Measurements from ENCODE around the gene ZNF235. TPM values are rescaled to one million over a fixed set of nuclear protein-coding genes. Genes with fewer than 3 reads are reported as not detected.
"Not testable (repeated sequence)": the region's sequence is repeated elsewhere in the genome, so short reads cannot be mapped to it uniquely, and the experiment has no call there.

Gene ZNF235
- total RNA-seq, 1 donor from 2014 or later = 4.7 TPM

DNA sequence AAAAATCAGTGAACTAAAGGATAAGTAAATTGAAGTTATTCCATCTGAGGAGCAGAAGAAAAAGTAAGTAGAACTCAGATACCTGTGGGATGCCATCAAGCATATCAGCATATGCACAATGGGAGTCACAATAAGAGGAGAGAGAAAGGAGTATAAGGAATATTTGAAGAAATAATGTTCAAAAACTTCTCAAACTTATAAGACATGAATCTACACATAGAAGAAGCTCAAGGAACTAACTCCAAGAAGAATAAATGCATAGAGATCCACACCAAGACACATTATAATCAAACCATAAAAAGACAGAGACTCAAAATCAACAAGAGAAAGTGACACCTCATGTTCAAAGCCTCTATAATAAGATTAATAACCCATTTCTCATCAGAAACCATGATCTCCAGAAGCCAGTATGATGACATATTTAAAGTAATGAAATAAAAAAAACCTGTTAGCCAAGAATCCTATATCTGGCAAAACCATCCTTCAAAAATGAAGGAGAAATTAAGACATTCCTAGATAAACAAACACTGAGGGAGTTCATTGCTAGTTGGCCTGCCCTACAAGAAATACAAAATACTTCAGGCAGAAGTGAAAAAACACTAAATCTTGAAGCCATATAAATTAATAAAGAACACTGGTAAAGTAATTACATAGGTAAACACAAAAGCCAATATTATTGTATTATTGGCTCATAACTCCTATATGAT is 49.0 kb downstream of the ZNF235 start:
- TF ChIP-seq, protein P1, sequence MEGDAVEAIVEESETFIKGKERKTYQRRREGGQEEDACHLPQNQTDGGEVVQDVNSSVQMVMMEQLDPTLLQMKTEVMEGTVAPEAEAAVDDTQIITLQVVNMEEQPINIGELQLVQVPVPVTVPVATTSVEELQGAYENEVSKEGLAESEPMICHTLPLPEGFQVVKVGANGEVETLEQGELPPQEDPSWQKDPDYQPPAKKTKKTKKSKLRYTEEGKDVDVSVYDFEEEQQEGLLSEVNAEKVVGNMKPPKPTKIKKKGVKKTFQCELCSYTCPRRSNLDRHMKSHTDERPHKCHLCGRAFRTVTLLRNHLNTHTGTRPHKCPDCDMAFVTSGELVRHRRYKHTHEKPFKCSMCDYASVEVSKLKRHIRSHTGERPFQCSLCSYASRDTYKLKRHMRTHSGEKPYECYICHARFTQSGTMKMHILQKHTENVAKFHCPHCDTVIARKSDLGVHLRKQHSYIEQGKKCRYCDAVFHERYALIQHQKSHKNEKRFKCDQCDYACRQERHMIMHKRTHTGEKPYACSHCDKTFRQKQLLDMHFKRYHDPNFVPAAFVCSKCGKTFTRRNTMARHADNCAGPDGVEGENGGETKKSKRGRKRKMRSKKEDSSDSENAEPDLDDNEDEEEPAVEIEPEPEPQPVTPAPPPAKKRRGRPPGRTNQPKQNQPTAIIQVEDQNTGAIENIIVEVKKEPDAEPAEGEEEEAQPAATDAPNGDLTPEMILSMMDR (IDR thresholded peaks at IDR 0.05; ENCODE audit: insufficient read depth, low read length, severe bottlenecking) = no peak
- FAIRE-seq = no peak
- no peaks in the 10 kb centered on the region for H3K36me3 ChIP-seq (ENCODE audit: control insufficient read depth, insufficient read depth, low read length)
- H3K27me3 ChIP-seq (ENCODE audit: control insufficient read depth, insufficient read depth, low read length) = no peaks in the 10 kb centered on the region
- DNase-seq (ENCODE audit: low read depth) = no peak
- no peak overlapping the region for H3K4me3 ChIP-seq (ENCODE audit: low read depth, low read length)

DNA sequence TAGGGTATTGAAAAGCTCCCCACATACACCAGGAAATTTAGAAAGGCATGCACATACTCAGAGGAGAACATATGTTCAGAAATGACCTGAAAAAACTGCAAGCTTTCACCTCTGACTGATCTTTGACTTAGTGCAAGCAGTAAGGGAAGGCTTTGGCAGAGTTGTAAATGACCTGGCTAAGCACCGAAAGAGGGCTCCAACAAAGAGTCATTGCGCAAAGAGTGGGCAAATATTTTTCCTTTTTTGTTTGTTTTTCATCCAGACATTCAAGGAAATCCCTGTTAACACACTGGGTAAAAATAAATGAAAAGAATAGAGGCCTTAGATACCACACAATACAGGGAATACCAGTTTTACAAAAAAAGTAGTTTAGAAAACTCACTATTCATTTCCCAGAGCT is 50.3 kb downstream of the ZNF235 start:
- H3K36me3 ChIP-seq (ENCODE audit: control insufficient read depth, insufficient read depth, low read length) = no peaks in the 10 kb centered on the region
- DNase-seq (ENCODE audit: low read depth) (no peak), FAIRE-seq (no peak)
- TF ChIP-seq, protein P1 (IDR thresholded peaks at IDR 0.05; ENCODE audit: insufficient read depth, low read length, severe bottlenecking) = no peak
- H3K27me3 ChIP-seq (ENCODE audit: control insufficient read depth, insufficient read depth, low read length) = no peaks in the 10 kb centered on the region
- H3K4me3 ChIP-seq (ENCODE audit: low read depth, low read length) = no peak overlapping the region

DNA sequence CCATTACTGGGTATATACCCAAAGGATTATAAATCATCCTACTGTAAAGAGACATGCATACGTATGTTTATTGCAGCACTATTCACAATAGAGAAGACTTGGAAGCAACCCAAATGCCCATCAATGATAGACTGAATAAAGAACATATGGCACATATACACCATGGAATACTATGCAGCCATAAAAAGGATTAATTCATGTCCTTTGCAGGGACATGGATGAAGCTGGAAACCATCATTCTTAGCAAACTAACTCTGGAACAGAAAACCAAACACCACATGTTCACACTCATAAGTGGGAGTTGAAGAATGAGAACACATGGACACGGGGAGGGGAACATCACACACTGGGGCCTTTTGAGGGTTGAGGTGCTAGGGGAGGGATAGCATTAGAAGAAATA is 51.4 kb downstream of the ZNF235 start:
- not testable (repeated sequence) for H3K4me3 ChIP-seq (ENCODE audit: low read depth, low read length); DNase-seq (ENCODE audit: low read depth); FAIRE-seq; H3K36me3 ChIP-seq (ENCODE audit: control insufficient read depth, insufficient read depth, low read length); H3K27me3 ChIP-seq (ENCODE audit: control insufficient read depth, insufficient read depth, low read length)

DNA sequence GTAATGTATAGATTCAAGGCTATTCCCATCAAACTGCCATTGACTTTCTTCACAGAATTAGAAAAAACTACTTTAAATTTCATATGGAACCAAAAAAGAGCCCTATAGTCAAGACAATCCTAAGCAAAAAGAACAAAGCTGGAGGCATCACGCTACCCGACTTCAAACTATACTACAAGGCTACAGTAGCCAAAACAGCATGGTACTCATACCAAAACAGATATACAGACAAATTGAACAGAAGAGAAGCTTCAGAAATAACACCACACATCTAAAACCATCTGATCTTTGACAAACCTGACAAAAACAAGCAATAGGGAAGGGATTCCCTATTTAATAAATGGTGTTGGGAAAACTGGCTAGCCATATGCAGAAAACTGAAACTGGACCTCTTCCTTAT is 52.5 kb downstream of the ZNF235 start:
- not testable (repeated sequence) for FAIRE-seq; H3K36me3 ChIP-seq (ENCODE audit: control insufficient read depth, insufficient read depth, low read length); H3K27me3 ChIP-seq (ENCODE audit: control insufficient read depth, insufficient read depth, low read length); H3K4me3 ChIP-seq (ENCODE audit: low read depth, low read length); DNase-seq (ENCODE audit: low read depth)

DNA sequence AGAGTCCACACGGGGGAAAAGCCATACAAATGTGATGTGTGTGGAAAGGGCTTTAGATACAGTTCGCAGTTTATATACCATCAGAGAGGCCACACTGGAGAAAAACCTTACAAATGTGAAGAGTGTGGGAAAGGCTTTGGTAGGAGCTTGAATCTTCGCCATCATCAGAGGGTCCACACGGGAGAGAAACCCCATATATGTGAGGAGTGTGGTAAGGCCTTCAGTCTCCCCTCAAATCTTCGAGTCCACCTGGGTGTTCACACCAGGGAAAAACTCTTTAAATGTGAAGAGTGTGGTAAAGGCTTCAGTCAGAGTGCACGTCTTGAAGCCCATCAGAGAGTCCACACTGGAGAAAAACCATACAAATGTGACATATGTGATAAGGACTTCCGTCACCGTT is 68.4 kb downstream of the ZNF235 start:
- Histone ChIP-seq H3K36me3 (ENCODE audit: control insufficient read depth, insufficient read depth, low read length) (peaks cover 5% of the 10 kb centered on the region), H3K27me3 (ENCODE audit: control insufficient read depth, insufficient read depth, low read length) (no peaks in the 10 kb centered on the region), H3K4me3 (ENCODE audit: low read depth, low read length) (no peak overlapping the region)
- FAIRE-seq (no peak), DNase-seq (ENCODE audit: low read depth) (no peak)
- TF ChIP-seq, protein P1 (IDR thresholded peaks at IDR 0.05; ENCODE audit: insufficient read depth, low read length, severe bottlenecking) = no peak

Other genes starting within 250 kb of the ZNF235 start
- 2.3 and 2.4 TPM in 2 replicates for gene ZNF284, start 232.9 kb downstream of the ZNF235 start, total RNA-seq
- gene ZNF224, start 210.7 kb downstream of the ZNF235 start, total RNA-seq = 24.5 and 27.0 TPM in 2 replicates
- gene ZNF225, start 191.6 kb downstream of the ZNF235 start, total RNA-seq = 4.2 TPM in 2 replicates
- 6.9 and 9.0 TPM in 2 replicates for gene ZNF234, start 163.5 kb downstream of the ZNF235 start, total RNA-seq
- gene ZNF226, start 139.9 kb downstream of the ZNF235 start, total RNA-seq = 14.0 and 16.5 TPM in 2 replicates
- gene ZNF227, start 92.5 kb downstream of the ZNF235 start, total RNA-seq = 13.8 and 15.8 TPM in 2 replicates
- under 0.01 and 0.38 TPM in 2 replicates for gene ZNF233, start 45.1 kb downstream of the ZNF235 start, total RNA-seq
- 5.0 and 7.2 TPM in 2 replicates for gene ZNF112, start 51.7 kb upstream of the ZNF235 start, total RNA-seq
- gene ZNF285, start 96.6 kb upstream of the ZNF235 start, total RNA-seq = 2.2 and 4.5 TPM in 2 replicates
- gene ZNF229, start 143.4 kb upstream of the ZNF235 start, total RNA-seq = 10.8 and 19.5 TPM in 2 replicates
- 3.3 and 11.1 TPM in 2 replicates for gene ZNF180, start 195.5 kb upstream of the ZNF235 start, total RNA-seq
- not detected in 2 replicates for gene CEACAM20, start 224.7 kb upstream of the ZNF235 start, total RNA-seq